ENCODE measurements around the gene NOL8.

GRCh38 chr9:92324889-92325268 is 271 bp downstream of the NOL8 start:
- no peak for TF ChIP-seq EZH2 (IDR thresholded peaks at IDR 0.05; ENCODE audit: borderline replicate concordance, insufficient read depth, low read depth, low read length, poor library complexity, severe bottlenecking)
- no peak for TF ChIP-seq CTCF (IDR thresholded peaks at IDR 0.05)
